NCI-H2196 treated with DMSO at 0.1 percent for 48 hours (cell line): ENCODE measurements around the gene ADGRL2.
A peak's percentile ranks its signal among the peaks of the same experiment; 100 is the strongest.
"Not testable (repeated sequence)": the region's sequence is repeated elsewhere in the genome, so short reads cannot be mapped to it uniquely, and the experiment has no call there.

ENCODE experiments used
- DNase-seq: peaks from one replicate; lab custom pipeline; 2025; ENCODE audit not compliant: unreplicated experiment; lab: John Stamatoyannopoulos, UW

The ADGRL2 gene

DNA sequence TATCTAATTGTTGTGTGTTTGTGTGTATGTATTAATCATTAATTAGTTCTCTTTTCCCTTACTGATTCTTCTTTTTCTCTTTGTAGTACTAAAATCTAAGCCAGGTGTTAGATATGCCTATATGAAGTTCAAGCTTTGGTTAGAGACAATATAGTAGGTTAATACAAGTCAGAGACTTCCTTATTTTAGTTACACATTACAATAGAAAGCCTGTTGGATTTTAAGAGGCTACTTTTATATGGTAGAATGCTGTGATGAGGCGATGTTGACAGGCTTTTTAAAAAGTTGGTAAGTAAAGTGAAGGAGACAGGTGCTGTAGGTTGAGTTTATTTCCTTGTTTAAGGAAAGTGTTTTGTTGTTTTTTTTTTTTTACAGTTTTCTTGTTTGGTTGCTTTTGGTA, 45.9 kb downstream of the ADGRL2 start:
- no peak for DNase-seq

DNA sequence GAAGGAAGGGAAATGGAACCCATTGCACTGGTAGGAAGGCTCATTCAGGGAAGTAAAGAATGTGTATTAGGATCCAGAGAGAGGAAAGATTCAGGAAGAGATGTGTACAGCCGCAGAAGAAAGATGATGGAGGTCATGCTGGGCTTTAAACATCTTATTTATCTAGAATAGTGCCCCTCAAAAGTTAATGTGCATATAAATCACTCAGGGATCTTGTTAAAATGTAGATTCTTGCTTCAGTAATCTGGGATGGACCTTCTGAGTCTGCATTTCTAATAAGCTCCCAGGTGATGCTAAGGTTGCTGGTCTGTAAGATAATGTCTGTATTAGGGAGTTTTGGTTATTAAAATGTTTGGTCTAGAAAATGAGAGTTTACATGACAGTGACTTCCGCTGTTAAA, 46.3 kb downstream of the ADGRL2 start:
- no peak for DNase-seq

DNA sequence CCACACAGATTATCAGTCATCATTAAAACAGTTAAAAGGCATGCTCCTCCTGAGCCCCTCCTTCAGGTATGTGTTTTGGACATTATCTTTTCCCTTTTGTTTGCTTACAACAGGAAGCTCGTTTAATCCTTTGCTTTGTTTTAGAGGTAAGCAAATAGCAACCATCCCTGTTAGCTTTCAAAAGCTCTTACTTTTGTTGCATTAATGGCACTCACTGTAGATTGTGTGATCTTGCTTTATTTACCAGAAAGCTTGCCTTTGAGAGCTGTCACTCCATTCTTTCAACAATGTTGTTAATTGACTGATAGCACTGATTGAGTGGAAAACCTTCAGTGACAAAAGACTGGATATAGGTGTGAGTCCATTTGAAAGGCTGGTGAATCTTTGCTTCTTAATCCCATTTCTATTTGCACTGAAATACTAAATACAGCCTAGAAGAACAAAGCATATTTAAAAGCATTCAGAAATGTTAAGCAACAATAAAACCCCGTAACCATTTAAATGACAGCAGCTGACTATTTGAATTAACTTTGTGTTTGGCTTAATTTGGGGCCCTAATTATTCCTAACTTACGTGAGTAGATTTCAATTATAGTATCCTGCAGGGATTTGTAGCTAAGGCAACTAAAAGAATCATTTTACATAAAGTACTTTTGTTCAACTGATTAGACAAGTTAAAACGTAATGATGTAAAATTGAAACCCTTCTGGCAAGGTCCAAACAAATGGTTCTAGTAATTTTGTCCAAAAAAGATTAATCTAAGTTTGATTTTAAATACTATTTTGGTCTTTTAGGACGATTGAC, 48.3 kb downstream of the ADGRL2 start:
- DNase-seq: peak; percentile 11

DNA sequence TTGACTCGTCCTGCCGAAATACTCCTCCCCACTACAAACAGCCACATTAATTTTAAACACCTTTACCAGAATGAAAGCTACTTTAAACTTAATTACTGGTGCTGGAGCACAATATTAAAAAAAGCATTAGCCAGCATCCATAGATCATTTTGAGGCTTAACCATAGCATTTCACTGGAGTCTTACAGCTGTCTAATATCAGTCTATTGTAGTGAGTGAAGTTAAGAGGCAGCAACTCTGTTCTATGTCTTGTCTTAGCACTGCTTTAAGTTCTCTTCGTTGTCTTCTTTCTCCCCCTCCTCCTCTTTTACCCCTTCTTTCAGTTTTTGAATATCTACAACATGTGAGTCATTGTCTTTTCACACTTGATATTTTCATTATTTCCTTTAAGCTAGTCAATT, 49.3 kb downstream of the ADGRL2 start:
- no peak for DNase-seq

DNA sequence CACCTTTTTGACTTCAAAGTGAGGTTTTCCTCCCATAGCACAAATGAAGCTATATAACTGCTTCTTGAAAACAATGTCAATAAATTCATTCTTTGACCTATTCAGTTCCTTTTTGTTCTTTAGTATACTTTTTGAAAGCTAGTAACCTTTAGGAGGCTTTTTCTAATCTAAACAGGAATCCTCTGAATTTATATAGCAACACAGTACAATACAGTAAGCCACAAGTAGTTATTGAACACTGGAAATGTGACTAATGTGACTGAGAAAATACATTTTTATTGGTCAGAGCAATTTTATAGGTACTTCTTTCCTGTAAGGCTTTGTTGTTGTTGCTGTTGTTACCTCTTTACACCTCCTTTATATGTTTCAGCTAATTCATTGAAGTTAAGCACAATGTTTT, 49.8 kb downstream of the ADGRL2 start:
- no peak for DNase-seq

DNA sequence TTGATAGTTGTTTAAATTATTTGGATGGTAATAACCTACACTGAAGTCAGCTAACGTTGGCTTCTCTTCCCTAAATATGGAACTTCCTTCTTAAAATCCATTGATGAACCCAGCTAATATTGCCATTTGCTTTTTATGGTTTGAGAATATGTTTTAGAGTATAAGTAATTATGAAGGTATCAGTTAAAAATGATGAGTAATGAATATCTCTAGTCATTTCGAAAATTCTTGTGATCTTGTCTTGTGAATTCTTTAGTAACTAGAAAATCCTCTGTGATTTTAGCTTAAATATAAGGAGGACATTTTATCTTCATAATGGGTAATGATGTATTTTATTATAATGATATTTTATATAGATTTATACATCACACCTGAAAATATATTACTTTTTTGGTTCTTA, 50.5 kb downstream of the ADGRL2 start:
- no peak for DNase-seq

DNA sequence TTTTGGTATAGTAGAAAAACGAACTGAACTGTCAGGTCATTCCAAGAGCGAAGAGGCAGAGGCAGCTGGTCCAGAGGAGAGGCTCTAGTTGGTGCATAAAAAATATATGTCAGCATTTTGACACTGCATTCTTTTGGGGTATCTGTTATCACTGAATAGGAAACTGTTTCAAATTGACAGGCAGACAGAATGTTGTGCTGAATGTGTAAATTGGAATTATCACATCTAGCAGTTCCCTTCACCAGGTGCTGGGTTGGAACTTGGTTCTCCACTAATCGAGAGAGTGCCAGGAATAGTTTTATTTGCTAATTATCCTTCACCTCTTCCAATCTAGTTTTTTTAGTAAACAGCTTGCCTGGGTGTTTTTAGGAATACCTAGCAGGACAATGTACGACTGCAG, 52.2 kb downstream of the ADGRL2 start:
- no peak for DNase-seq

DNA sequence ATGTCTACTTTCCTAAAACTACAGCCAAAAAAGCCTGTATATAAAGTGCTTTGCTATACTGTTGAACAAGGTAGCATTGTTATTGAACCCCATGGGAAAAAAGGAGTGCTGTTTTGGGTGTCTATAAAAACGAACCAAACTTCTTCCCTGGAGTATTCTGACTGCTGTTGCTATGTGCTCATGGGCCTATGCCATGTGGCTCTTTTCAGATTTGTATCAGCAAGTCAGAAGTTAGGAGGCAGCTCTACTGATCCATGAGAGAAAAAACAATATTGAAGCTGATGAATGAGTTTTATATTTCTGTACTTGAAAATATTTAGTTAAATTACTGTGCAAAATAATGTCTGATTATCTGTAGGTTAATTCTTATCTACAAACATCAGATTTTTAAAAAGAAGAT, 66.5 kb downstream of the ADGRL2 start:
- DNase-seq: no peak

DNA sequence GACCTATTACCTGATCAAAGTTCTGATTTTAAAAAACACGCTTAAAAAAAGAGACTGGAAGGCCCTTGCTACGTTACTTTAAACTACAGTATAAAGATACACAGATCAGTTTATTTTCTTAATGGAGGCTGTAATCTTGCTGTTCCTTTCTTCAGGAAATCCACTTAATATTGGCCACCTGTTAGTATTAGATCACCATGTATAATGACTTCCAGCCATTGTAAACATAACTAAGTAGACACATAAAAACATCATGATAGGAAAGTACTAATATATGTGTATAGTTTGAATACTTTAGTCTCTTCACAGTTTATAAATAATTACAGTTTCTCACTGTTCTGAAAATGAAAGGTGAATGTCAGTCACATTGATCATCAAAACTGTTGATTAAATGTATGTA, 68.6 kb downstream of the ADGRL2 start:
- no peak for DNase-seq

DNA sequence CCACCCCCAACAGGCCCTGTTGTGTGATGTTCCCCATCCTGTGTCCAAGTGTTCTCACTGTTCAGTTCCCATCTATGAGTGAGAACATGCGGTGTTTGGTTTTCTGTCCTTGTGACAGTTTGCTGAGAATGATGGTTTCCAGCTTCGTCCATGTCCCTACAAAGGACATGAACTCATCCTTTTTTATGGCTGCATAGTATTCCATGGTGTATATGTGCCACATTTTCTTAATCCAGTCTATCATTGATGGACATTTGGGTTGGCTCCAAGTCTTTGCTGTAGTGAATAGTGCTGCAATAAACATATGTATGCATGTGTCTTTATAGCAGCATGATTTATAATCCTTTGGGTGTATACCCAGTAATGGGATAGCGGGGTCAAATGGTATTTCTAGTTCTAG, 70.4 kb downstream of the ADGRL2 start:
- DNase-seq: not testable (repeated sequence)

DNA sequence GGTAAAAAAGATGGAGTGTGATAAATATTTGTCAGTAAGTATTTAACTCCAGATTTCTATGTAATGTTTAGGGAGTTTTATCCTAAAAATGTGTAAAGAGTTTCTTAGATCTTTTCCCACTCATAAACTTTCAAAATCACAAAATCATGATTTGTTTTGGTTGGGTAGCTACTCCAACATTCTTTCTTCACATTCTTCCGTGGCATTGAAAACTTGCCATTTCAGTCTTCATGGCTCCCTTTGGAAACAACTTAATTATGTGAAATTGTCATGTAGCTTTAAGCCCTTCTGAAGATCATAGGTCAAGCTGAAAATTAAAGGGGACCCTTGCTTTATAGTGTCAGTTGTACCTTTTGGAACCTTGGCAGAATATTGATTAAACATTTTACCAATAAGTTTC, 73.2 kb downstream of the ADGRL2 start:
- DNase-seq: no peak

DNA sequence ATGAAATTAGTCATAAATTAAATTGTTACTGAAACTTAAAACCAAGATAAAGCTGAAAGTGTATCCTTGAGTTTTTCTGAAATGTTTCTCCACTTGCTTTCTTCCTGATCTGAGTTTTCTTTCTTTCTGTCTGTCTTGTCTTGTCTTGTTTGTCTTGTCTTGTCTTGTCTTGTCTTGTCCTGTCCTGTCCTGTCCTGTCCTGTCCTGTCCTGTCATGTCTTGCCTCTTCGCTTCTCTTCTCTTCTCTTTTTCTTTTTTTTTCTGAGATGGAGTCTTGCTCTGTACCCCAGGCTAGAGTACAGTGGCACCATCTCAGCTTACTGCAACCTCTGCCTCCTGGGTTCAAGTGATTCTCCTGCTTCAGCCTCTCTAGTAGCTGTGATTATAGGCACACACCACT, 73.7 kb downstream of the ADGRL2 start:
- no peak for DNase-seq

DNA sequence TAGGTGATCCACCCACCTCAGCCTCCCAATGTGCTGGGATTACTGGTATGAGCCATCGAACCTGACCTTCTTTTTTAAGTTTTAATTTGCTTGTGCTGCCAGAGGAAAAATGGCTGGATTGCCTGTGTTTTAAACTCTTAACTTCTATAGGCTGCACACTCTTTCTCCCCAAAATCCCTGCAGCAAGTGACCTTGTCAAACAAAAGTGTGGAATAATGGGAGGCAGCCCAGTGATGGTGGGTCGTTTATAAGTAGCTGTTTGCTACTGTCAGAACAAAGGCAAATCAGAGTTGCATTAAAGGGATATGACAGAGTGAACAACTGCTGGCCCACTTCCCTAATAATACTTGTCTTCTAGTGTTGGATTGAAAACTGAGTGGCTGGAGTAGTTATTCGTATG, 74.2 kb downstream of the ADGRL2 start:
- DNase-seq: no peak

DNA sequence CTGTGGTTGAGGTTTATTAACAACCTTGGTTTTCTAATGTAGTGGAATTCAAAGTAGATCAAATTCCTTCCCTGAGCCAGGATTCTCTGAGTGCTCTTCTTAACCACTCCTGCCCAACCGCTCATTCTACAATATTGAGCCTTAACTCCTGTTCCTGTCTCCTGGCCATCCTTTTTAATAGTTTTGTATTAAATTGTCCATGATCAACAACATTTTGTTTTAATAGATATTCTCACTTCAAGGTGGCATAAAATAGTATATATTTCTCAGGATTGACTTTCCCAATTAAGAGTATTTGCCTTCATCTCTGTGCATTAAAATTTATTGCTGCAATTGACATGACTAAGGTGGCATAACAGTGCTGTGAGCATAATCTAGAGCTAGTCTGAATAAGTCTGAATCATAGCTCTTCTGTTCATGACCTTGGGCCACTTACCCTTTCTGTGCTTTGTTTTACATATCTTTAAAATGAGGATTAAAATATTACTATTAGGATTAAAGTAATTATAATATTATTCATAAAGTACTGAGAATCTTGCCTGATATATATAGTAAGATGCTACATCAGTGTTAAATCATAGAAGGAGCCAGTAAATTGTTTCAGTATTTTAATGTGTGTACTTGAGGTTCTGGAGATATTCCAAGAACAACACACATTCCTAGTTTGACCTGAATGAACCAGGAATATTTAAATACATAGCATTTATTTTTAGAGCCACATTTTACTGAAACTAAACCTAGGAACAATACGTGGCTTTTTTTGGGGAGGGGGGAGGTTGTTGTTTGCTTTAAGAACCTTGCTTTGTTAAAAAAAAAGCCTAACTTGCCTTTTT, 76.4 kb downstream of the ADGRL2 start:
- DNase-seq: no peak

DNA sequence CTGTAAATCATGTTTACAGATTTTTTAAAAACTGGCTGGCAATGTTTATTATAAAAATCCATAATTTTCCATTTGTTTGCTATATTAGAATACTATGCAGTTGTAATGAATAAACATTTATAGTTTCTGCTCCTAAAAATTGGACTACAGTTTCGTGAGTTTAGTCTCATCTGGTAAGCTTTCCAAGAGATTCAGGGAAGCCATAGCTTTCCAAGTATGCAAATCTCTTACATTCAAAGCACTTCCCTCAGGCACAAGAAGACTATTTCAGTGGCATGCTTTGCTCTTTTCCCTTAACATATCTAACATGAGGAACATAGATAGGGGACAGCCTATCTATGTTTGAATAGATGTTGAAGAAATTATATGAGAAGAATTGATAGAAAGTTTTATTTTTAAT, 77.2 kb downstream of the ADGRL2 start:
- DNase-seq: no peak

DNA sequence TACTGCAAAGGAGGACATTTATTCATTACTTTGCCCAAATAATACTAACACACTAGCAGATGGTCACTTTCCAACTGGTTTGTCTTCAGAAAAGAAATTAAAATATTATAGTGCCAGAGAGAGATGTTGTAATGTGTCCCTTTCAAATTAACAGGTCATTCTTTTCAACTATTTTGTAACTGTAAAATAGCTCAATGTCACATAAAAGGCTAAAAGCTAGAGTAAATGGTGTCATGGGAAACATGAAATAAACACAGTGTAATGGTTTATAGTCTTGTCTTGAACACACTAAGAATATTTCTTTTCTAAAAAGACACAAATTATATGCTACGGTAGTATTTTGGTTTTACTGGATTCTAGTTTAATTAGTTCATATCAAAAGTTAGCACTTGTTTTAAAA, 77.8 kb downstream of the ADGRL2 start:
- DNase-seq: no peak

DNA sequence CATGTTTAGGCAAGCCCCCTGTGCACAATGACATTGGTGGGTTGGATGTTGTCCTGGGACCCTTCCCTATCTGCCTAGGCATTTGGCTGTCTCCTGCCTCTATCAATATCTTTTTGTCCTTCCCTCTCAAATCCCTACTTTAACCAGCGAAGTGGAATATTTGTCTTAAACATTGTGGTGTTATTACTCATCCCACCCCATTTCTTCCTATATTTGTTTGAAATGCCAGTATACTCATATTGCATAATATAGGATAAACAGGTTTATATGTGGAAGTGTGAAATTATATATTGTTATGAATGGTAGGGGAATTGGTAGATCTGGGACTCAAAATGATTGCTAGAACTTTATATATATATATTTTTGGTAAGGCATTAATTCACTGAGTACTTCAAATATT, 80.0 kb downstream of the ADGRL2 start:
- DNase-seq: no peak

DNA sequence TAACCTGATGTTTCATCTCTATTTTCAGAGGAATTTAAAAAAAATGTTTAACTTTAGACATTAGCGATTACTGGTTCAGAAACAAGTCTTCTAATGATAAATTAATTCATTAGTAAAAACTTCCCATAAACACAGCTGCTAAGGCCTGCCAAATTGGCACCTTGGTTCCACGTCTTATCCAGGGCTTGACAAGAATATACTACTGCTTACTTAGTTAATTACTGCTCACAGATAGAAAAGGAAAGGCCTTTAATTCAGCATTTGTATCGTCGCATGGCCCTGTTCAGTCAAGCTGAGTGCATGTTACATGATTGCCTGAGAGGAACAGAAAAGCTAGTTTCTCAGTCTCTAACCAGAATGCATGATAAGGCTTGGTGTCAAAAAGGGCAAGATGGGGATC, 84.6 kb downstream of the ADGRL2 start:
- DNase-seq: no peak

DNA sequence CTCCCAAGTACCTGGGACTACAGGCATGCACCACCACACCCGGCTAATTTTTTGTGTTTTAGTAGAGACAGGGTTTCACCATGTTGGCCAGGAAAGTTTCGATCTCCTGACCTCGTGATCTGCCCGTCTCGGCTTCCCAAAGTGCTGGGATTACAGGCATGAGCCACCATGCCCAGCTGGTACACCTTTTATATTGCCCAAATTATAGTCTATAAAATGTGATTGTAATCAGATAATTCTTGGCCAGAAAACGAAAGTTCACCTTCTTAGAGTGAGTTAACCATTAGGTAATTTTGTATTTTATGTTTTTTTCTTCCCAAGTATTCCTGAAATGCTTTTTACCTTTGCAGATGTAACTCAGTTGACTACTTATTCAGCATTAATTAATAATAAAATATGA, 85.6 kb downstream of the ADGRL2 start:
- not testable (repeated sequence) for DNase-seq

DNA sequence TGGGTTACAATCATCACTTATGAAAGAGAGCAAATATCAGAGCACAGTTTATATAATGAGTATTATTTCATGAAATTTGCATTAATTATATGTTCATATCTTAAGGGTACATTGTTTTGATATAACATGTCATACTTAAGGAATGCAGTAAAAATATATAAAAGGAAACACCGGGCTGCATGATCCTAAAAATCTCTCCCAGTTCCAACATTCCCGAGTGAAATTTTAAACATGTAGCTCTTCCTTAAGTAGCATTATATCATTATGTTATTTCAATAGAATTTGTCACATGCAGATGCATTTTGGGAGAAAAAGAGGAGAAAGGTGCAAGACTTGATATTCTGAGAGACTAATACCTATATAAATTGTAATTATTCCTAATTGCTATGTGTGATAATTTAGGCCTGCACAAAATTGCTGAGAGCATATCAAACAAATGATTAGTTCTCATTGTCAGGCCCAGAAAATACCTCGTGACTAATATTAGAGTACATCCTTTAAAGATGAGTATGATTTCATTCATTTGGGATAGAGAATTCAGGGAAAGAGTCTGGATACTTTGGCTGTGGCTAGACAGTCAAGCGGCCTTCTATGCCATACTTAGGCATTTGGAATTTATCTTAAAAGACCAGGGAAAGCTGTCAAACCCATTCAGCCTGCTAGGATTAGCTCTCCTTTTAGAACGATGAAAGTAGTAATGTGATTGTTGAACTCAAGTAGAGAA, 86.8 kb downstream of the ADGRL2 start:
- DNase-seq: no peak

DNA sequence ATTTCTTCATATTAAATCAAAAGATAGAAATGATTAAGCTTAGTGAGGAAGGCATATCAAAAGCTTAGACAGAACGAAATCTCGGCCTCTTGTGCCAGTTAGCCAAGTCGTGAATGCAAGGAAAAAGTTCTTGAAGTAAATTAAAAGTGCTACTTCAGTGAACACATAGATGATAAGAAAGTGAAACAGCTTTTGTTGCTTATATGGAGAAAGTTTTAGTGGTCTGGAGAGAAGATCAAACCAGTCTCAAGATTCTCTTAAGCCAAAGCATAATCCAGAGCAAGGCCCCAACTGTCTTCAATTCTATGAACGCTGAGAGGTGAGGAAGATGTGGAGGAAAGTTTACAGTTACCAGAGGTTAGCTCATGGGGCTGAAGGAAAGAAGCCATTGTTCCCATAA, 88.4 kb downstream of the ADGRL2 start:
- no peak for DNase-seq

DNA sequence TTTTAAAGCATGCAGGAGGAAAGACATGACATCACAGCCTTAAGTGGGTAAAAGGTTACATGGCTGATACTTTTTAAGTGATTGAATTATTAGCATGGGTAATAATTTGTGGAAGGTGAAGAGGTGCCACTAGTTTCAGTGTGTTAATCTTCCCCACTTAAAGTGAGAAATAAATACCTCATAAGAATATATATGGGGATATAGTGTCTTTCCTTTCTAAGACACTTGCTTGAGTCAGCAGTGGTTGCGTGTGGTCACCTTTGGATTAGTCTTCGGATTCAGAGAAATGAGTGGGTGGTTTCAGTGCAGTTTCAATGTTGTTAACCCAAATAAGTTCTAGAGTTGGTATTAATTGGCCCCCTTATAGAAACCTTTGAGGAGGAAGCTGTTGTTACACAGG, 94.1 kb downstream of the ADGRL2 start:
- DNase-seq: no peak
